GM12875 (cell line): Measurements from ENCODE around the gene GPC3.

ENCODE experiments used
- H3K4me3 ChIP-seq: one replicate; pipeline ENCODE4 v1.5.1; 2011; ENCODE audit warnings: low read depth, low read length, control low read depth
- TF ChIP-seq, protein P1 (sequence below): IDR thresholded peaks from 2 replicates; pipeline ENCODE4 v1.5.1; 2011; ENCODE audit warnings: low read depth, mild to moderate bottlenecking, control low read depth, inconsistent platforms, low read length, moderate library complexity, borderline replicate concordance; ENCODE audit not compliant: insufficient read depth

GPC3 gene

DNA sequence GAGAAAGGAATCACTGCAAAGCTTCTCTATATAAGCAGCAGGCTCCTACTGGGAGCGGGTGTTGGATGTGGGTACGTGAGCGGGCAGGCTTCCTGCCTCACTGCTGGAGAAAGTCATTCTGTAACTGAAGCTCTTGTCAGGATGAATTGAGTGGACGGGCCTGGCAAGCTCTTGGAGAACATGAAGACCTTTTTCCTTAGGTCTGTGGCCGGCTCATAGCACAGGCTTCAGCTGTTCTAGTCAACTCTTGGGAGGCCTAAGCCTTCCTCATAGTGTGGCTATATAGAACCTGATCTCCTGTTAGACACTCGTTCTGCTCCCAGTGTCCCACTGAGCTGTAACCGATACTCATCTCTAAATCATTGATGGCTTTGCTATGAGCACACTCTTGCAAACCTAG, 461.9 kb downstream of the GPC3 start:
- no peak overlapping the region for H3K4me3 ChIP-seq
- TF ChIP-seq, protein P1, sequence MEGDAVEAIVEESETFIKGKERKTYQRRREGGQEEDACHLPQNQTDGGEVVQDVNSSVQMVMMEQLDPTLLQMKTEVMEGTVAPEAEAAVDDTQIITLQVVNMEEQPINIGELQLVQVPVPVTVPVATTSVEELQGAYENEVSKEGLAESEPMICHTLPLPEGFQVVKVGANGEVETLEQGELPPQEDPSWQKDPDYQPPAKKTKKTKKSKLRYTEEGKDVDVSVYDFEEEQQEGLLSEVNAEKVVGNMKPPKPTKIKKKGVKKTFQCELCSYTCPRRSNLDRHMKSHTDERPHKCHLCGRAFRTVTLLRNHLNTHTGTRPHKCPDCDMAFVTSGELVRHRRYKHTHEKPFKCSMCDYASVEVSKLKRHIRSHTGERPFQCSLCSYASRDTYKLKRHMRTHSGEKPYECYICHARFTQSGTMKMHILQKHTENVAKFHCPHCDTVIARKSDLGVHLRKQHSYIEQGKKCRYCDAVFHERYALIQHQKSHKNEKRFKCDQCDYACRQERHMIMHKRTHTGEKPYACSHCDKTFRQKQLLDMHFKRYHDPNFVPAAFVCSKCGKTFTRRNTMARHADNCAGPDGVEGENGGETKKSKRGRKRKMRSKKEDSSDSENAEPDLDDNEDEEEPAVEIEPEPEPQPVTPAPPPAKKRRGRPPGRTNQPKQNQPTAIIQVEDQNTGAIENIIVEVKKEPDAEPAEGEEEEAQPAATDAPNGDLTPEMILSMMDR, result no peak

DNA sequence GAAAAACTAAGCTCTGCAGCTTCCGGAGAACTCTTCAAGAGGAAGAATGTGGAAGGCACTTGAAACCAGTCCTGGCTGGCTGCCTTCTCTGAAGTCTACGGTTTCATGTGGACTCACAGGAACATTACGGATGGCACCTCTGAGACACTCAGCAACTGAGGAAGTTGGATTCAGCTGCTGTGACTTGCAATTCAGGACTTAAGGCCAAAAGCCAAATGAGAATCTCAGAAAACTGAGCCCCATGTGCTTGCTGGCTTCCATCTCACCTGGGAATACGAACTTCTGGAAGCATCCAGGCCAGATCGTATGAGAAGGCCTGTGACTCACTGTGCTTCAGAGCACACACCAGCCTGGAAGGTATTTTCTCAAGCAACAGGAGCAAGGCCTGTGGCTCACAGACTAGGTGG, 462.3 kb downstream of the GPC3 start:
- no peak overlapping the region for H3K4me3 ChIP-seq
- TF ChIP-seq, protein P1, result no peak

DNA sequence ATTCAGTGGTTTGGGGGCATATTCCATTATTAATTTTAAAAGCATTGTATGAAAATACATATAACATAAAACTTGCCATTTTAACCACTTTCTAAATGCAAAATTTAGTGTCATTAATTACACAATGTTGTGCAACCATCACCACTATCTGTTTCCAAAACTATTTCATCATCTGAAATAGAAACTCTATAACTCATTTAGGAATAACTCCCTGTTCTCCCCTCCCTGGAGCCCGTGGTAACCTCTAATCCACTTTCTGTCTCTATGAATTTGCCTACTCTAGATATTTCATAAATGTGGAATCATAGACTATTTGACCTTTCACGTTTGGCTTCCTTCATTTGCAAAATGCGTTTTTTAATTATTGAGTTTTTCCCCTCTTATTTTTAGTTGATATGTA, 468.7 kb downstream of the GPC3 start:
- TF ChIP-seq, protein P1, result no peak
- H3K4me3 ChIP-seq, result no peak overlapping the region

DNA sequence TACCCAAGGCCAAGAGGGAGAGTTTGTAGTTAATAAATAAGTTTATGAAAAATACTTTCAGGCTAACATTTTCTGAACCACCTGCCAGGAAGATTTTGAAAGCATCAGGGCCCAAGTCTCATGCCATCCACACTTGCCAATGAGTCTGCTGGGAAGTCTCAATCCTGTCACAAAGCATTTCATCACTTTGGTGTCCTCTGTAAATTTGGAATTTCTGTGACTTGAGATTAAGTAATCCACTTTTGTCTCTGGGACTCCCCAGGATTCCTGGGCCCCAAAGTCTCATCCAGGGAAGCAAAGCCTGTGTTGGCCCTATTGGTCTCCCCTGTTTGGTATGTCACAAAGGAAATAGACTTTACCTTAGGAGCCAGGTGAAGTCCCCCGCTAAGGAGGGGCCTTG, 470.9 kb downstream of the GPC3 start:
- no peak overlapping the region for H3K4me3 ChIP-seq
- TF ChIP-seq, protein P1, result no peak

DNA sequence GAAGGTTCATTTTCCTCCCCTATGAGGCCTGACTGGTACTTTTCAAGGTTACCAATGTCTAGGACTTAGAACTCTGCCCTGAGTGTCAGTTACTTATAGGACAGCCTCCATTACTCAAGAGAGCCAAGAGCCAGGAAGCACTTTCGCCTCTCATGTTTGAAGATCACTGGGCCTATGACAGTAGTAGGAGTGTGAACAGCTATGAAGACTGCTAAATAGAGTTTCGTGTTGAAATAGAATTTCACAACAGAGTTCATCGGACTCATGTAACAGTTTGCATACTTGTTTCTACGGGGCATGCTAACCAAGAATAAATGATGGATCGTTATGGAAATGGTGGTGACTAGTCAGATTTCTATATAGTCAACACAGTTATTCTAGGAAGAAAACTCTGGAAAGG, 472.3 kb downstream of the GPC3 start:
- TF ChIP-seq, protein P1, result no peak
- no peak overlapping the region for H3K4me3 ChIP-seq

DNA sequence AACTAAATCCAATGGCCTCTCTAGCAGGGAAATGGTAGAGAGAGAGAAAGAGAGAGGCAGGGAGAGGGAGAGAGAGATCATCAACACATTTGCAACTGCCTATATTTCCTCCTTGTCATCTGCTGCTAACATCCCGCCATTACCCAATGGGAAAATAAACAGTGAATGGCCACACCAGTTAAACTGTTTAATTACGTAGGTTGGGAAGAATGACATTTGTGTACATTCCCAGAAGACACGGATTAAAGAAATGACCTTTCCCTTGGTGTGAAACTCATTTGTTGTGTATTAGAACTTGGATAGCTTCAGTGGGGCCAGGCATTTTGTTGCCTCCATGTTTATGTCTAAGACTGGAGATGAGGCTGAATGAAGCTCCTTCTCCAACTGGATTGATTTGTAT, 474.4 kb downstream of the GPC3 start:
- TF ChIP-seq, protein P1, result no peak
- no peak overlapping the region for H3K4me3 ChIP-seq

DNA sequence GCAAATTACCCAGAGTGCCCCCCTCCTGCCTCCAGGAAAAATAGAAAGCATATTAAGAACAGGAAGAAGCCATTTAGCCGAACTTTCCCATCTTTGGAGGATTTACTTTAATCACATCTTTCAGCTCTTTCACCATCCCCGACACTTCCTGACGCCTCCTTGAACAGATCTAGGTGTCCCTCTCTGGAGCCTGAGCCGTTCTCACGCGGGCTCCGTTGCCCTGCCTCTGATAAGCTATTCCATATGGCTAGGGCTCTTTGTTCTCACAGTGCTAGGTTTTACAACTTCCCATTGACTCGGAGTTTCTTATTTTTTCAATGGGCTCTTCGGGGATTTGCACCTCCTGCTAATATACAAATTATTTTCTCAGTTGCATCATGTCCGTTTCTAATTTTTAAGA, 488.0 kb downstream of the GPC3 start:
- no peak overlapping the region for H3K4me3 ChIP-seq
- TF ChIP-seq, protein P1, result no peak
